Neural cell (in vitro differentiated cells): ENCODE data around the gene GAGE10.
"Not testable (repeated sequence)": the region's sequence is repeated elsewhere in the genome, so short reads cannot be mapped to it uniquely, and the experiment has no call there.

Experiments used
- POLR2AphosphoS5 ChIP-seq: IDR thresholded peaks from 2 replicates; pipeline ENCODE4 v1.6.1; 2012
- RAD21 ChIP-seq: fragments of 450-650 bp; conservative IDR thresholded peaks from 2 replicates; pipeline ENCODE4 v1.6.1; 2014; ENCODE audit warnings: antibody characterized with exemption, mild to moderate bottlenecking, moderate library complexity
- TAF1 ChIP-seq: IDR thresholded peaks from 2 replicates; pipeline ENCODE4 v1.6.1; 2012; ENCODE audit warnings: low read depth
- TF ChIP-seq, protein P1 (sequence below): fragments of 450-650 bp; IDR thresholded peaks from 2 replicates; pipeline ENCODE4 v1.5.1; 2014; ENCODE audit warnings: antibody characterized with exemption, mild to moderate bottlenecking, moderate library complexity; ENCODE audit not compliant: poor library complexity, severe bottlenecking

DNA sequence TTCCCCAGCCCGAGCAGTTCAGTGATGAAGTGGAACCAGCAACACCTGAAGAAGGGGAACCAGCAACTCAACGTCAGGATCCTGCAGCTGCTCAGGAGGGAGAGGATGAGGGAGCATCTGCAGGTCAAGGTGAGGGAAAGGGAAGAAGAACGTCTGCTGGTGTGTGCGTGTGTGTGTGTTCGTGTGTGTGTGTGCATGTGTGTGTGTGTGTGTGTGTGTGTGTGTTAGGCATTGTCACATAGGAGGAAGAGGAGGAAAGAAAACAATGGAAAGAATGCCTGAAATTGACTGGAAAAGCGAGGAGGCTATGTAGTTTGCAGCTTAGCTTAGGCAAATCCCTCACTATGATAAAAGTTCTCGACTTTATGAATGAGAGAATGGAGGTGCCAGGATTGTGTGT, 20.3 kb downstream of the GAGE10 start:
- TF ChIP-seq, protein P1, sequence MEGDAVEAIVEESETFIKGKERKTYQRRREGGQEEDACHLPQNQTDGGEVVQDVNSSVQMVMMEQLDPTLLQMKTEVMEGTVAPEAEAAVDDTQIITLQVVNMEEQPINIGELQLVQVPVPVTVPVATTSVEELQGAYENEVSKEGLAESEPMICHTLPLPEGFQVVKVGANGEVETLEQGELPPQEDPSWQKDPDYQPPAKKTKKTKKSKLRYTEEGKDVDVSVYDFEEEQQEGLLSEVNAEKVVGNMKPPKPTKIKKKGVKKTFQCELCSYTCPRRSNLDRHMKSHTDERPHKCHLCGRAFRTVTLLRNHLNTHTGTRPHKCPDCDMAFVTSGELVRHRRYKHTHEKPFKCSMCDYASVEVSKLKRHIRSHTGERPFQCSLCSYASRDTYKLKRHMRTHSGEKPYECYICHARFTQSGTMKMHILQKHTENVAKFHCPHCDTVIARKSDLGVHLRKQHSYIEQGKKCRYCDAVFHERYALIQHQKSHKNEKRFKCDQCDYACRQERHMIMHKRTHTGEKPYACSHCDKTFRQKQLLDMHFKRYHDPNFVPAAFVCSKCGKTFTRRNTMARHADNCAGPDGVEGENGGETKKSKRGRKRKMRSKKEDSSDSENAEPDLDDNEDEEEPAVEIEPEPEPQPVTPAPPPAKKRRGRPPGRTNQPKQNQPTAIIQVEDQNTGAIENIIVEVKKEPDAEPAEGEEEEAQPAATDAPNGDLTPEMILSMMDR, result not testable (repeated sequence)
- not testable (repeated sequence) for TF ChIP-seq RAD21, TAF1, POLR2AphosphoS5
